GM12865 (cell line): ENCODE data around the gene CFAP161.

Experiments
- DNase-seq: peaks from one replicate; pipeline ENCODE4 v3.0.0; 2010; ENCODE audit warnings: low read depth
- H3K4me3 ChIP-seq: 2 replicates; pipeline ENCODE4 v1.5.1; 2011; ENCODE audit warnings: mild to moderate bottlenecking, low read depth, low read length, control low read depth
- TF ChIP-seq, protein P1 (sequence below): IDR thresholded peaks from 2 replicates; pipeline ENCODE4 v1.5.1; 2011; ENCODE audit warnings: low read length, control low read depth, low read depth, inconsistent platforms; ENCODE audit not compliant: insufficient read depth; ENCODE audit errors: missing control alignments

CFAP161 gene

DNA sequence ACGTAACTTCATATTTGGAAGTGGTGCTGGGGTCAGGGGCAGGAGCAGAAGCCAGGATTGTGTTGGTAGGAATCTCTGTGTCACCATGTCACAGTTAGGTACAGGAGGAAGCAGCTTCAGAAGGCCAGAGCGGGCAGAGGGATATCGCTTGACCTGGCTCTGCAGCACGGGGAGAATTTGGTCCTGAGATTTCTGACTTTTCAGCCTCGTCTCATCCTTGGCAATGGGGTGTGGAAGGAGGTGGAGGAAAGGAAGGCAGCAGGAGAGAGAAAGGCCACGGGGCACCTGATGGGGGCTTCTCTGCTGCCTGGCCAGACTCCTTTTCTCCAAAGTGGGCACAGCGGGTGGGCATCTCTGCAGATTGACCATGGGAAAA, 63.2 kb downstream of the CFAP161 start:
- TF ChIP-seq, protein P1, sequence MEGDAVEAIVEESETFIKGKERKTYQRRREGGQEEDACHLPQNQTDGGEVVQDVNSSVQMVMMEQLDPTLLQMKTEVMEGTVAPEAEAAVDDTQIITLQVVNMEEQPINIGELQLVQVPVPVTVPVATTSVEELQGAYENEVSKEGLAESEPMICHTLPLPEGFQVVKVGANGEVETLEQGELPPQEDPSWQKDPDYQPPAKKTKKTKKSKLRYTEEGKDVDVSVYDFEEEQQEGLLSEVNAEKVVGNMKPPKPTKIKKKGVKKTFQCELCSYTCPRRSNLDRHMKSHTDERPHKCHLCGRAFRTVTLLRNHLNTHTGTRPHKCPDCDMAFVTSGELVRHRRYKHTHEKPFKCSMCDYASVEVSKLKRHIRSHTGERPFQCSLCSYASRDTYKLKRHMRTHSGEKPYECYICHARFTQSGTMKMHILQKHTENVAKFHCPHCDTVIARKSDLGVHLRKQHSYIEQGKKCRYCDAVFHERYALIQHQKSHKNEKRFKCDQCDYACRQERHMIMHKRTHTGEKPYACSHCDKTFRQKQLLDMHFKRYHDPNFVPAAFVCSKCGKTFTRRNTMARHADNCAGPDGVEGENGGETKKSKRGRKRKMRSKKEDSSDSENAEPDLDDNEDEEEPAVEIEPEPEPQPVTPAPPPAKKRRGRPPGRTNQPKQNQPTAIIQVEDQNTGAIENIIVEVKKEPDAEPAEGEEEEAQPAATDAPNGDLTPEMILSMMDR: no peak
- no peak for DNase-seq
- no peak overlapping the region for H3K4me3 ChIP-seq

- H3K4me3 ChIP-seq: no peak overlapping the region
- no peak for DNase-seq
- TF ChIP-seq, protein P1: no peak
Observed at GRCh38 chr15:81197688-81198281, 63.7 kb downstream of the CFAP161 start.
